Dendritic cell treated with granulocyte-macrophage colony-stimulating factor and Interleukin-4, amounts not matched to agents 40 ng/mL and 50 ng/mL, for 4 days (primary cell): ENCODE data around the gene FDX1.

Experiments used
- H3K27ac Mint-ChIP-seq: one replicate; pipeline ENCODE4 v1.8.0; 2022; ENCODE audit warnings: mild to moderate bottlenecking, mixed read lengths
- H3K27me3 Mint-ChIP-seq: one replicate; pipeline ENCODE4 v1.8.0; 2022; ENCODE audit warnings: mild to moderate bottlenecking, mixed read lengths
- H3K36me3 Mint-ChIP-seq: one replicate; pipeline ENCODE4 v1.8.0; 2022; ENCODE audit warnings: low read depth, mixed read lengths
- H3K4me1 Mint-ChIP-seq: one replicate; pipeline ENCODE4 v1.8.0; 2022; ENCODE audit warnings: low read depth, mixed read lengths
- H3K4me3 Mint-ChIP-seq: one replicate; pipeline ENCODE4 v1.8.0; 2022; ENCODE audit warnings: mild to moderate bottlenecking, moderate library complexity, mixed read lengths
- H3K9me3 Mint-ChIP-seq: one replicate; pipeline ENCODE4 v1.8.0; 2022; ENCODE audit warnings: mixed read lengths
- intact Hi-C: fragments of 100-400 bp; cut with micrococcal nuclease; formaldehyde crosslinking; loops from one replicate; pipeline ENCODE4 v1.15.0; 2022

The FDX1 gene

GRCh38 chr11:110465231-110465630 lies 35.5 kb downstream of the FDX1 start:
- Mint-ChIP-seq H3K4me1 (peaks cover 10% of the 10 kb centered on the region), H3K9me3 (no peaks in the 10 kb centered on the region), H3K36me3 (peaks cover 5% of the 10 kb centered on the region), H3K27ac (no peak overlapping the region), H3K27me3 (no peaks in the 10 kb centered on the region), H3K4me3 (no peak overlapping the region)
- intact Hi-C loops = no loop called here

- Mint-ChIP-seq H3K4me1 (peaks cover 10% of the 10 kb centered on the region), H3K27me3 (no peaks in the 10 kb centered on the region), H3K9me3 (no peaks in the 10 kb centered on the region), H3K27ac (no peak overlapping the region), H3K4me3 (no peak overlapping the region), H3K36me3 (no peaks in the 10 kb centered on the region)
- intact Hi-C loops = no loop called here
These were observed 37.8 kb downstream of the FDX1 start for GRCh38 chr11:110467556-110467955.

- no peaks in the 10 kb centered on the region for H3K27me3 Mint-ChIP-seq
- intact Hi-C loops = no loop called here
These were observed 38.4 kb downstream of the FDX1 start for GRCh38 chr11:110468121-110468520.

GRCh38 chr11:110469127-110469526 lies 39.4 kb downstream of the FDX1 start:
- Mint-ChIP-seq H3K9me3 (no peaks in the 10 kb centered on the region), H3K27me3 (no peaks in the 10 kb centered on the region), H3K4me1 (peaks cover 10% of the 10 kb centered on the region), H3K4me3 (no peak overlapping the region), H3K36me3 (no peaks in the 10 kb centered on the region), H3K27ac (no peak overlapping the region)
- intact Hi-C loops = no loop called here

More at GRCh38 chr11:110468121-110468520, 38.4 kb downstream of the FDX1 start:
- Mint-ChIP-seq H3K36me3 (no peaks in the 10 kb centered on the region), H3K27ac (no peak overlapping the region), H3K4me3 (no peak overlapping the region), H3K9me3 (no peaks in the 10 kb centered on the region), H3K4me1 (peaks cover 10% of the 10 kb centered on the region)

GRCh38 chr11:110470716-110471115 lies 41.0 kb downstream of the FDX1 start:
- Mint-ChIP-seq H3K27ac (no peak overlapping the region), H3K27me3 (no peaks in the 10 kb centered on the region), H3K4me1 (peaks cover 5% of the 10 kb centered on the region), H3K4me3 (no peak overlapping the region), H3K36me3 (no peaks in the 10 kb centered on the region), H3K9me3 (no peaks in the 10 kb centered on the region)
- intact Hi-C loops = no loop called here

- intact Hi-C loops = no loop called here
- Mint-ChIP-seq H3K4me1 (peaks cover 5% of the 10 kb centered on the region), H3K27me3 (no peaks in the 10 kb centered on the region), H3K4me3 (no peak overlapping the region), H3K9me3 (no peaks in the 10 kb centered on the region), H3K27ac (no peak overlapping the region), H3K36me3 (no peaks in the 10 kb centered on the region)
These were observed 41.6 kb downstream of the FDX1 start for GRCh38 chr11:110471371-110471770.

- H3K9me3 Mint-ChIP-seq = no peaks in the 10 kb centered on the region
- H3K27me3 Mint-ChIP-seq = no peaks in the 10 kb centered on the region
- no peak overlapping the region for H3K27ac Mint-ChIP-seq
- H3K36me3 Mint-ChIP-seq = no peaks in the 10 kb centered on the region
- peaks cover 13% of the 10 kb centered on the region for H3K4me1 Mint-ChIP-seq
- intact Hi-C loops = no loop called here
- H3K4me3 Mint-ChIP-seq = no peak overlapping the region
These were observed 43.1 kb downstream of the FDX1 start for GRCh38 chr11:110472858-110473257.

- no peaks in the 10 kb centered on the region for H3K27me3 Mint-ChIP-seq
- no peaks in the 10 kb centered on the region for H3K9me3 Mint-ChIP-seq
- intact Hi-C loops = no loop called here
- no peaks in the 10 kb centered on the region for H3K36me3 Mint-ChIP-seq
- no peak overlapping the region for H3K4me3 Mint-ChIP-seq
- H3K27ac Mint-ChIP-seq = no peak overlapping the region
- peaks cover 21% of the 10 kb centered on the region for H3K4me1 Mint-ChIP-seq
These were observed 44.0 kb downstream of the FDX1 start for GRCh38 chr11:110473706-110474105.

- H3K27ac Mint-ChIP-seq = no peak overlapping the region
- intact Hi-C loops = no loop called here
- no peaks in the 10 kb centered on the region for H3K27me3 Mint-ChIP-seq
- H3K4me3 Mint-ChIP-seq = no peak overlapping the region
- peaks cover 25% of the 10 kb centered on the region for H3K4me1 Mint-ChIP-seq
- H3K36me3 Mint-ChIP-seq = no peaks in the 10 kb centered on the region
- H3K9me3 Mint-ChIP-seq = no peaks in the 10 kb centered on the region
These were observed 44.8 kb downstream of the FDX1 start for GRCh38 chr11:110474578-110474977.

- Mint-ChIP-seq H3K4me1 (peaks cover 34% of the 10 kb centered on the region), H3K9me3 (no peaks in the 10 kb centered on the region), H3K27me3 (no peaks in the 10 kb centered on the region), H3K4me3 (no peak overlapping the region), H3K27ac (no peak overlapping the region), H3K36me3 (no peaks in the 10 kb centered on the region)
- intact Hi-C loops = loop anchor here (5.0 kb wide), 1 partner anchor 43 kb away; no protein-coding TSS in a partner anchor
These were observed 45.9 kb downstream of the FDX1 start for GRCh38 chr11:110475671-110476070.

- Mint-ChIP-seq H3K4me1 (peaks cover 49% of the 10 kb centered on the region), H3K27ac (peak overlapping the region; percentile 79), H3K9me3 (no peaks in the 10 kb centered on the region), H3K36me3 (no peaks in the 10 kb centered on the region), H3K4me3 (no peak overlapping the region), H3K27me3 (no peaks in the 10 kb centered on the region)
- intact Hi-C loops = loop anchor here (2.0 to 5.0 kb wide), 2 partner anchors 20 to 46 kb away; no protein-coding TSS in a partner anchor
These were observed 48.7 kb downstream of the FDX1 start for GRCh38 chr11:110478410-110478809.

GRCh38 chr11:110479108-110480101 lies 49.7 kb downstream of the FDX1 start:
- Mint-ChIP-seq H3K27me3 (no peaks in the 10 kb centered on the region), H3K36me3 (no peaks in the 10 kb centered on the region), H3K4me1 (peaks cover 49% of the 10 kb centered on the region), H3K9me3 (no peaks in the 10 kb centered on the region), H3K4me3 (peak overlapping the region; percentile 32), H3K27ac (peak overlapping the region; percentile 79)
- intact Hi-C loops = loop anchor here (2.0 to 5.0 kb wide), 2 partner anchors 19 to 47 kb away; no protein-coding TSS in a partner anchor

GRCh38 chr11:110481523-110481922 lies 51.8 kb downstream of the FDX1 start:
- Mint-ChIP-seq H3K4me1 (peaks cover 61% of the 10 kb centered on the region), H3K4me3 (no peak overlapping the region), H3K9me3 (no peaks in the 10 kb centered on the region), H3K27me3 (no peaks in the 10 kb centered on the region), H3K27ac (peak overlapping the region; percentile 65), H3K36me3 (no peaks in the 10 kb centered on the region)
- intact Hi-C loops = no loop called here

- Mint-ChIP-seq H3K9me3 (peaks cover 7% of the 10 kb centered on the region), H3K4me1 (peaks cover 38% of the 10 kb centered on the region), H3K4me3 (no peak overlapping the region), H3K27me3 (no peaks in the 10 kb centered on the region), H3K36me3 (peaks cover 6% of the 10 kb centered on the region), H3K27ac (no peak overlapping the region)
- intact Hi-C loops = no loop called here
These were observed 56.4 kb downstream of the FDX1 start for GRCh38 chr11:110486156-110486555.
